GM23338 (cell line): ENCODE measurements around the gene UFSP1. TPM values are rescaled to one million over a fixed set of nuclear protein-coding genes. Genes with fewer than 3 reads are reported as not detected.

ENCODE experiments used
- ATAC-seq: fragments of 200-7000 bp; cut with Tn5 transposase; 3 replicates; pipeline ENCODE4 v1.9.1; 2020
- DNase-seq: peaks from one replicate; pipeline ENCODE4 v3.0.0-alpha.2; 2015; ENCODE audit warnings: low spot score
- H2AFZ ChIP-seq: fragments of 200-600 bp; sonication (generic); 2 replicates; pipeline ENCODE4 v1.8.0; 2016; ENCODE audit warnings: antibody characterized with exemption, mild to moderate bottlenecking, moderate library complexity
- H3F3A ChIP-seq: fragments of 200-600 bp; sonication (generic); replicated peaks from 2 replicates; pipeline ENCODE4 v1.8.0; 2017; ENCODE audit warnings: antibody characterized with exemption, mixed run types, low read depth
- H3K27ac ChIP-seq: fragments of 200-600 bp; sonication (generic); 2 replicates; pipeline ENCODE4 v1.6.1; 2016; ENCODE audit warnings: low read depth
- H3K27me3 ChIP-seq: fragments of 200-600 bp; sonication (generic); 2 replicates; pipeline ENCODE4 v1.8.0; 2016; ENCODE audit warnings: mild to moderate bottlenecking, mixed run types, moderate library complexity; ENCODE audit not compliant: insufficient read depth
- H3K36me3 ChIP-seq: fragments of 200-600 bp; sonication (generic); 2 replicates; pipeline ENCODE4 v1.8.0; 2016; ENCODE audit warnings: mild to moderate bottlenecking; ENCODE audit not compliant: insufficient read depth
- H3K4me1 ChIP-seq: fragments of 200-600 bp; sonication (generic); 2 replicates; pipeline ENCODE4 v1.8.0; 2016; ENCODE audit warnings: mild to moderate bottlenecking, moderate library complexity; ENCODE audit not compliant: insufficient read depth
- H3K4me2 ChIP-seq: fragments of 200-600 bp; sonication (generic); 2 replicates; pipeline ENCODE4 v1.7.1; 2017; ENCODE audit warnings: mixed run types
- H3K4me3 ChIP-seq: fragments of 200-600 bp; sonication (generic); 2 replicates; pipeline ENCODE4 v1.6.1; 2016; ENCODE audit warnings: mixed run types
- H3K79me2 ChIP-seq: fragments of 200-600 bp; sonication (generic); replicated peaks from 2 replicates; pipeline ENCODE4 v1.8.0; 2017; ENCODE audit warnings: mild to moderate bottlenecking; ENCODE audit not compliant: insufficient read depth
- H3K9me2 ChIP-seq: fragments of 200-600 bp; sonication (generic); 2 replicates; pipeline ENCODE4 v1.8.0; 2017; ENCODE audit not compliant: insufficient read depth
- H4K20me1 ChIP-seq: fragments of 200-600 bp; sonication (generic); replicated peaks from 2 replicates; pipeline ENCODE4 v1.8.0; 2017; ENCODE audit warnings: mild to moderate bottlenecking; ENCODE audit not compliant: insufficient read depth
- H3K27ac Mint-ChIP-seq: 2 replicates; pipeline ENCODE4 v1.8.0; 2020; ENCODE audit warnings: inconsistent platforms, mild to moderate bottlenecking, moderate library complexity, mixed read lengths
- H3K27me3 Mint-ChIP-seq: 3 replicates; pipeline ENCODE4 v1.8.0; 2022; ENCODE audit warnings: low read depth, mild to moderate bottlenecking, moderate library complexity, mixed read lengths, inconsistent platforms; ENCODE audit not compliant: insufficient read depth, poor library complexity
- H3K36me3 Mint-ChIP-seq: 3 replicates; pipeline ENCODE4 v1.8.0; 2021; ENCODE audit warnings: low read depth, mild to moderate bottlenecking, inconsistent platforms, moderate library complexity, mixed read lengths
- H3K4me1 Mint-ChIP-seq: 3 replicates; pipeline ENCODE4 v1.8.0; 2020; ENCODE audit warnings: mild to moderate bottlenecking, inconsistent platforms, mixed read lengths
- H3K4me3 Mint-ChIP-seq: 3 replicates; pipeline ENCODE4 v1.8.0; 2021; ENCODE audit warnings: moderate library complexity, mild to moderate bottlenecking, inconsistent platforms, mixed read lengths
- H3K9me3 Mint-ChIP-seq: 3 replicates; pipeline ENCODE4 v1.8.0; 2020; ENCODE audit warnings: moderate library complexity, mild to moderate bottlenecking, inconsistent platforms, mixed read lengths
- CREB1 ChIP-seq: fragments of 250-450 bp; sonication (Bioruptor Pico); IDR thresholded peaks from 2 replicates; pipeline ENCODE4 v1.5.0; 2020; ENCODE audit warnings: low read depth, mild to moderate bottlenecking, moderate library complexity
- CTCF ChIP-seq, 2 experiments: fragments of 200-600 bp in 1 of 2; sonication (generic) in 1 of 2; conservative IDR thresholded peaks; 2 replicates each; pipeline versions ENCODE4 v1.5.1 to v1.6.1; 2016 to 2017; ENCODE audit warnings: antibody characterized with exemption in 2 of 2, low read depth in 2 of 2, mild to moderate bottlenecking in 2 of 2, moderate library complexity in 1 of 2
- ETS1 ChIP-seq: IDR thresholded peaks from 2 replicates; pipeline ENCODE4 v1.6.1; 2016; ENCODE audit warnings: antibody characterized with exemption
- EZH2 ChIP-seq: fragments of 200-600 bp; sonication (generic); IDR thresholded peaks from one replicate; pipeline ENCODE4 v1.8.0; 2017; ENCODE audit warnings: antibody characterized with exemption, mild to moderate bottlenecking, low read depth; ENCODE audit not compliant: unreplicated experiment
- EZH2phosphoT487 ChIP-seq: fragments of 200-600 bp; sonication (generic); IDR thresholded peaks from one replicate; pipeline ENCODE4 v1.8.1; 2018; ENCODE audit warnings: antibody characterized with exemption; ENCODE audit not compliant: unreplicated experiment
- JUNB ChIP-seq: IDR thresholded peaks from one replicate; pipeline ENCODE4 v1.6.1; 2016; ENCODE audit warnings: antibody characterized with exemption; ENCODE audit not compliant: unreplicated experiment
- NANOG ChIP-seq: IDR thresholded peaks from 2 replicates; pipeline ENCODE4 v1.6.1; 2016; ENCODE audit warnings: antibody characterized with exemption, borderline replicate concordance
- POLR2AphosphoS5 ChIP-seq: IDR thresholded peaks from 2 replicates; pipeline ENCODE4 v1.6.1; 2016; ENCODE audit warnings: antibody characterized with exemption, low read depth
- STAT1 ChIP-seq: IDR thresholded peaks from one replicate; pipeline ENCODE4 v1.6.1; 2016; ENCODE audit warnings: antibody characterized with exemption; ENCODE audit not compliant: unreplicated experiment
- ZNF114 ChIP-seq: fragments of 250-450 bp; sonication (Bioruptor Pico); IDR thresholded peaks from 2 replicates; pipeline ENCODE4 v1.5.0; 2020; ENCODE audit warnings: mild to moderate bottlenecking, moderate library complexity
- ZNF331 ChIP-seq: fragments of 250-450 bp; sonication (Bioruptor Pico); IDR thresholded peaks from 2 replicates; pipeline ENCODE4 v1.5.0; 2020; ENCODE audit warnings: low read depth, mild to moderate bottlenecking, moderate library complexity
- polyA plus RNA-seq: library from polyadenylated mRNA; unstranded; fragments of >200 nt; fragmentation: Nextera tagmentation; extraction: Ambion mirVana; gene quantifications from 2 replicates; pipeline ENCODE4 v1.2.1, GENCODE V29; 2016
- total RNA-seq: library from RNA; depleted of rRNA; stranded (reverse); fragments of >200 nt; shearing (Covaris generic); gene quantifications from 2 replicates; pipeline ENCODE4 v1.2.3, GENCODE V29; 2014
- TF ChIP-seq, protein P1 (sequence below): IDR thresholded peaks from one replicate; pipeline ENCODE4 v1.6.1; 2018; ENCODE audit warnings: antibody characterized with exemption; ENCODE audit not compliant: unreplicated experiment
- TF ChIP-seq, protein P2 (sequence below): fragments of 250-450 bp; sonication (Bioruptor Pico); IDR thresholded peaks from 2 replicates; pipeline ENCODE4 v1.5.0; 2020; ENCODE audit warnings: mild to moderate bottlenecking, moderate library complexity

Gene UFSP1
- total and polyA plus RNA-seq, 2 experiments from 2014 or later, result 2.0 to 11.8 TPM

DNA sequence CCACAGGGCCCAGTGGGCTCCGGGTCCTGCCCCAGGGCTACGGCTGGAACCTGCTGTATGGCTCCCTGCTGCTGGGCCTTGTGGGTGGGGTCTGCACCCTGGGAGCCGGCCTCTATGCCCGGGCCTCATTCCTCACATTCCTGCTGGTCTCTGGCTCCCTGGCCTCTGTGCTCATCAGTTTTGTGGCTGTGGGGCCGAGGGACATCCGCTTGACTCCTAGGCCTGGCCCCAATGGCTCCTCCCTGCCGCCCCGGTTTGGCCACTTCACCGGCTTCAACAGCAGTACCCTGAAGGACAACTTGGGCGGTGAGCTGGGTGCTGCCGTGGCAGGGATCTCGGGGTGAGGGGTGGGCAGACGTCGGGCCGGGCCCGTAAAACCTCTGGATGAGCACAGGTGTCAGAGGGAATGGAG lies 32.6 kb downstream of the UFSP1 start:
- peak; percentile 26 for DNase-seq
- 0 out of 2 replicates have a peak overlapping the region, but pooled peaks have one; percentile 56 for H3K27ac Mint-ChIP-seq
- H3K27ac ChIP-seq, result no peak overlapping the region
- H4K20me1 ChIP-seq, result no peaks in the 10 kb centered on the region
- H3F3A ChIP-seq, result 0 out of 2 replicates have a peak, but pooled peaks cover under 1% of the 10 kb centered on the region
- H3K36me3 ChIP-seq, result peaks cover 4% of the 10 kb centered on the region
- peaks cover 8% of the 10 kb centered on the region; the same call in 2 of the 3 replicates for H3K4me1 Mint-ChIP-seq
- no peaks in the 10 kb centered on the region for H3K9me3 Mint-ChIP-seq
- no peaks in the 10 kb centered on the region for H3K27me3 ChIP-seq
- H3K27me3 Mint-ChIP-seq, result peaks cover 15% of the 10 kb centered on the region
- no peak overlapping the region for H2AFZ ChIP-seq
- H3K4me2 ChIP-seq, result no peak overlapping the region
- H3K4me3 Mint-ChIP-seq, result no peak overlapping the region
- no peak for TF ChIP-seq STAT1
- TF ChIP-seq EZH2phosphoT487, result no peak
- no peak for TF ChIP-seq EZH2
- no peak for TF ChIP-seq NANOG
- no peak for TF ChIP-seq CTCF (conservative IDR thresholded peaks at IDR 0.05; ENCODE audit: low read depth in 2 of 2)
- no peak for TF ChIP-seq ZNF114 (CRISPR knock-in tag)
- no peak for TF ChIP-seq ETS1
- no peak for TF ChIP-seq ZNF331
- no peak for TF ChIP-seq POLR2AphosphoS5
- TF ChIP-seq JUNB, result no peak
- no peak for TF ChIP-seq CREB1 (CRISPR knock-in tag)
- TF ChIP-seq, protein P1, sequence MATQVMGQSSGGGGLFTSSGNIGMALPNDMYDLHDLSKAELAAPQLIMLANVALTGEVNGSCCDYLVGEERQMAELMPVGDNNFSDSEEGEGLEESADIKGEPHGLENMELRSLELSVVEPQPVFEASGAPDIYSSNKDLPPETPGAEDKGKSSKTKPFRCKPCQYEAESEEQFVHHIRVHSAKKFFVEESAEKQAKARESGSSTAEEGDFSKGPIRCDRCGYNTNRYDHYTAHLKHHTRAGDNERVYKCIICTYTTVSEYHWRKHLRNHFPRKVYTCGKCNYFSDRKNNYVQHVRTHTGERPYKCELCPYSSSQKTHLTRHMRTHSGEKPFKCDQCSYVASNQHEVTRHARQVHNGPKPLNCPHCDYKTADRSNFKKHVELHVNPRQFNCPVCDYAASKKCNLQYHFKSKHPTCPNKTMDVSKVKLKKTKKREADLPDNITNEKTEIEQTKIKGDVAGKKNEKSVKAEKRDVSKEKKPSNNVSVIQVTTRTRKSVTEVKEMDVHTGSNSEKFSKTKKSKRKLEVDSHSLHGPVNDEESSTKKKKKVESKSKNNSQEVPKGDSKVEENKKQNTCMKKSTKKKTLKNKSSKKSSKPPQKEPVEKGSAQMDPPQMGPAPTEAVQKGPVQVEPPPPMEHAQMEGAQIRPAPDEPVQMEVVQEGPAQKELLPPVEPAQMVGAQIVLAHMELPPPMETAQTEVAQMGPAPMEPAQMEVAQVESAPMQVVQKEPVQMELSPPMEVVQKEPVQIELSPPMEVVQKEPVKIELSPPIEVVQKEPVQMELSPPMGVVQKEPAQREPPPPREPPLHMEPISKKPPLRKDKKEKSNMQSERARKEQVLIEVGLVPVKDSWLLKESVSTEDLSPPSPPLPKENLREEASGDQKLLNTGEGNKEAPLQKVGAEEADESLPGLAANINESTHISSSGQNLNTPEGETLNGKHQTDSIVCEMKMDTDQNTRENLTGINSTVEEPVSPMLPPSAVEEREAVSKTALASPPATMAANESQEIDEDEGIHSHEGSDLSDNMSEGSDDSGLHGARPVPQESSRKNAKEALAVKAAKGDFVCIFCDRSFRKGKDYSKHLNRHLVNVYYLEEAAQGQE, result no peak
- TF ChIP-seq, protein P2, sequence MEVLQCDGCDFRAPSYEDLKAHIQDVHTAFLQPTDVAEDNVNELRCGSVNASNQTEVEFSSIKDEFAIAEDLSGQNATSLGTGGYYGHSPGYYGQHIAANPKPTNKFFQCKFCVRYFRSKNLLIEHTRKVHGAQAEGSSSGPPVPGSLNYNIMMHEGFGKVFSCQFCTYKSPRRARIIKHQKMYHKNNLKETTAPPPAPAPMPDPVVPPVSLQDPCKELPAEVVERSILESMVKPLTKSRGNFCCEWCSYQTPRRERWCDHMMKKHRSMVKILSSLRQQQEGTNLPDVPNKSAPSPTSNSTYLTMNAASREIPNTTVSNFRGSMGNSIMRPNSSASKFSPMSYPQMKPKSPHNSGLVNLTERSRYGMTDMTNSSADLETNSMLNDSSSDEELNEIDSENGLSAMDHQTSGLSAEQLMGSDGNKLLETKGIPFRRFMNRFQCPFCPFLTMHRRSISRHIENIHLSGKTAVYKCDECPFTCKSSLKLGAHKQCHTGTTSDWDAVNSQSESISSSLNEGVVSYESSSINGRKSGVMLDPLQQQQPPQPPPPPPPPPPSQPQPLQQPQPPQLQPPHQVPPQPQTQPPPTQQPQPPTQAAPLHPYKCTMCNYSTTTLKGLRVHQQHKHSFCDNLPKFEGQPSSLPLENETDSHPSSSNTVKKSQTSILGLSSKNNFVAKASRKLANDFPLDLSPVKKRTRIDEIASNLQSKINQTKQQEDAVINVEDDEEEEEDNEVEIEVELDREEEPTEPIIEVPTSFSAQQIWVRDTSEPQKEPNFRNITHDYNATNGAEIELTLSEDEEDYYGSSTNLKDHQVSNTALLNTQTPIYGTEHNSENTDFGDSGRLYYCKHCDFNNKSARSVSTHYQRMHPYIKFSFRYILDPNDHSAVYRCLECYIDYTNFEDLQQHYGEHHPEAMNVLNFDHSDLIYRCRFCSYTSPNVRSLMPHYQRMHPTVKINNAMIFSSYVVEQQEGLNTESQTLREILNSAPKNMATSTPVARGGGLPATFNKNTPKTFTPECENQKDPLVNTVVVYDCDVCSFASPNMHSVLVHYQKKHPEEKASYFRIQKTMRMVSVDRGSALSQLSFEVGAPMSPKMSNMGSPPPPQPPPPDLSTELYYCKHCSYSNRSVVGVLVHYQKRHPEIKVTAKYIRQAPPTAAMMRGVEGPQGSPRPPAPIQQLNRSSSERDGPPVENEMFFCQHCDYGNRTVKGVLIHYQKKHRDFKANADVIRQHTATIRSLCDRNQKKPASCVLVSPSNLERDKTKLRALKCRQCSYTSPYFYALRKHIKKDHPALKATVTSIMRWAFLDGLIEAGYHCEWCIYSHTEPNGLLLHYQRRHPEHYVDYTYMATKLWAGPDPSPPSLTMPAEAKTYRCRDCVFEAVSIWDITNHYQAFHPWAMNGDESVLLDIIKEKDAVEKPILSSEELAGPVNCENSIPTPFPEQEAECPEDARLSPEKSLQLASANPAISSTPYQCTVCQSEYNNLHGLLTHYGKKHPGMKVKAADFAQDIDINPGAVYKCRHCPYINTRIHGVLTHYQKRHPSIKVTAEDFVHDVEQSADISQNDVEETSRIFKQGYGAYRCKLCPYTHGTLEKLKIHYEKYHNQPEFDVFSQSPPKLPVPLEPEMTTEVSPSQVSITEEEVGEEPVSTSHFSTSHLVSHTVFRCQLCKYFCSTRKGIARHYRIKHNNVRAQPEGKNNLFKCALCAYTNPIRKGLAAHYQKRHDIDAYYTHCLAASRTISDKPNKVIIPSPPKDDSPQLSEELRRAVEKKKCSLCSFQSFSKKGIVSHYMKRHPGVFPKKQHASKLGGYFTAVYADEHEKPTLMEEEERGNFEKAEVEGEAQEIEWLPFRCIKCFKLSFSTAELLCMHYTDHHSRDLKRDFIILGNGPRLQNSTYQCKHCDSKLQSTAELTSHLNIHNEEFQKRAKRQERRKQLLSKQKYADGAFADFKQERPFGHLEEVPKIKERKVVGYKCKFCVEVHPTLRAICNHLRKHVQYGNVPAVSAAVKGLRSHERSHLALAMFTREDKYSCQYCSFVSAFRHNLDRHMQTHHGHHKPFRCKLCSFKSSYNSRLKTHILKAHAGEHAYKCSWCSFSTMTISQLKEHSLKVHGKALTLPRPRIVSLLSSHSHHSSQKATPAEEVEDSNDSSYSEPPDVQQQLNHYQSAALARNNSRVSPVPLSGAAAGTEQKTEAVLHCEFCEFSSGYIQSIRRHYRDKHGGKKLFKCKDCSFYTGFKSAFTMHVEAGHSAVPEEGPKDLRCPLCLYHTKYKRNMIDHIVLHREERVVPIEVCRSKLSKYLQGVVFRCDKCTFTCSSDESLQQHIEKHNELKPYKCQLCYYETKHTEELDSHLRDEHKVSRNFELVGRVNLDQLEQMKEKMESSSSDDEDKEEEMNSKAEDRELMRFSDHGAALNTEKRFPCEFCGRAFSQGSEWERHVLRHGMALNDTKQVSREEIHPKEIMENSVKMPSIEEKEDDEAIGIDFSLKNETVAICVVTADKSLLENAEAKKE, result no peak
- no peak overlapping the region for H3K4me3 ChIP-seq
- H3K79me2 ChIP-seq, result peaks cover 43% of the 10 kb centered on the region
- H3K4me1 ChIP-seq, result peaks cover 5% of the 10 kb centered on the region; the same call in 1 of the 2 replicates
- peaks cover 31% of the 10 kb centered on the region for H3K36me3 Mint-ChIP-seq
- H3K9me2 ChIP-seq, result no peaks in the 10 kb centered on the region
- no peak for ATAC-seq
